NCI-H69 (cell line): ENCODE measurements around the gene C7orf57.

Experiments used
- DNase-seq: peaks from one replicate; lab custom pipeline; 2025; lab: John Stamatoyannopoulos, UW

Gene C7orf57

DNA sequence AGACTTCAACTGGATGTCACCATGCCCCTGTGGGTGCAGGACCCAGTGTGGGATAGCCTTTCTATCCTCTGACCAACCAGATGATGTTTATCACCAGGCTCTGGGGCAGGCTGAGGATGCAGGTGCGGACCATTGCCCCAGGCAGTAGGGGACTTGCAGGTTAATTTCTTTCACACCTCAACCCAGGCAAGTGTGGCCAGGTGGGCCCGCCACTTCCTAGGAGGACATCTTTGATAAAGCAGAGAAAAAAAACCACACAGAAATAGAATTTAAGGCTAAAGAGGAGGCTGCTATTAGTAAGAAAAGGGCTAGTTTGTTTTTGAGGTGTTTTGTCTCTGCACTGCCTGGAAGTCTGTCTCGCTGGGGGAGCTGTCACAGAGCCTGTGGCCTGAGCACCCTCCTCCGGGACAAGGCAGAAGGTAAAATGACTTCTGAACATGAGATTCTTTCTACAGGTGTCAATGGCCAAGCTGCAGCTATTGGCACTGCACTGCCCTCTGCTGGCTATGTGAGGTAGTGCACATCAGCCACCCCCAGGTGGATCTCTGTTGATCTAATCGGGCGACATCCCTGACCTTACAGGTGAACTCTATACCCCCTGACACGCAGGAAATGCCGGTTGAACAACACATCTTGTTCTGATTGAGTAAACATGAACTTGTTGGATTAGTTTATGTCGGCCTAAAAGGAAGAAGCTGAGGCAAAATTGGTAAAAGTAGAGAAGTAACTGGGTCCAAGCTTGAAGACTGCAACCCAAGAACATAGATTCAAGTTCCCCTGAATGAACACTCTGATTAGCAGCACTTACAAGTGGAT lies 74.7 kb downstream of the C7orf57 start:
- DNase-seq = peak; percentile 72

GRCh38 chr7:48110868-48111267 lies 75.5 kb downstream of the C7orf57 start:
- DNase-seq = no peak
